OCI-LY1 (cell line): Measurements from ENCODE around the gene ADGRV1.

ENCODE experiments used
- H2AFZ ChIP-seq: fragments of 200-600 bp; sonication (generic), shearing (Covaris generic); 2 replicates; pipeline ENCODE4 v1.6.0; 2014; ENCODE audit warnings: antibody characterized with exemption, mild to moderate bottlenecking, low read length
- H3F3A ChIP-seq: fragments of 200-600 bp; sonication (generic), shearing (Covaris generic); 2 replicates; pipeline ENCODE4 v1.6.0; 2014; ENCODE audit warnings: mild to moderate bottlenecking, antibody characterized with exemption, low read length, moderate library complexity; ENCODE audit not compliant: insufficient read depth
- H3K27ac ChIP-seq: fragments of 200-600 bp; sonication (generic); 2 replicates; pipeline ENCODE4 v1.5.1; 2014; ENCODE audit warnings: low read length, mixed run types, mild to moderate bottlenecking, low read depth; ENCODE audit not compliant: poor library complexity, severe bottlenecking
- H3K27me3 ChIP-seq: fragments of 200-600 bp; sonication (generic); 2 replicates; pipeline ENCODE4 v1.6.0; 2014; ENCODE audit warnings: antibody characterized with exemption, mild to moderate bottlenecking, low read length, moderate library complexity; ENCODE audit not compliant: insufficient read depth
- H3K36me3 ChIP-seq: fragments of 200-600 bp; sonication (generic); 2 replicates; pipeline ENCODE4 v1.6.1; 2014; ENCODE audit warnings: mild to moderate bottlenecking, antibody characterized with exemption, low read length, moderate library complexity, mixed read lengths; ENCODE audit not compliant: insufficient read depth
- H3K4me1 ChIP-seq: fragments of 200-600 bp; sonication (generic); 2 replicates; pipeline ENCODE4 v1.5.1; 2014; ENCODE audit warnings: mild to moderate bottlenecking, low read length, moderate library complexity; ENCODE audit not compliant: insufficient read depth, severe bottlenecking
- H3K4me2 ChIP-seq: fragments of 200-600 bp; sonication (generic), shearing (Covaris generic); 2 replicates; pipeline ENCODE4 v1.6.1; 2014; ENCODE audit warnings: low read length
- H3K4me3 ChIP-seq: fragments of 200-600 bp; sonication (generic); 2 replicates; pipeline ENCODE4 v1.5.1; 2014; ENCODE audit warnings: low read length, low read depth, mild to moderate bottlenecking, mixed read lengths; ENCODE audit not compliant: poor library complexity, severe bottlenecking
- H3K79me2 ChIP-seq: fragments of 200-600 bp; shearing (Covaris generic); 2 replicates; pipeline ENCODE4 v1.6.1; 2016; ENCODE audit warnings: mixed run types, low read length, mixed read lengths; ENCODE audit not compliant: insufficient read depth
- H3K9ac ChIP-seq: fragments of 200-600 bp; sonication (generic), shearing (Covaris generic); 2 replicates; pipeline ENCODE4 v1.6.1; 2014; ENCODE audit warnings: mild to moderate bottlenecking, low read length, mixed read lengths
- H3K9me2 ChIP-seq: fragments of 200-600 bp; sonication (generic), shearing (Covaris generic); 2 replicates; pipeline ENCODE4 v1.6.1; 2014; ENCODE audit warnings: low read depth, mild to moderate bottlenecking, low read length, mixed read lengths
- H3K9me3 ChIP-seq: fragments of 200-600 bp; shearing (Covaris generic); 2 replicates; pipeline ENCODE4 v1.6.1; 2014; ENCODE audit warnings: low read length, mixed read lengths
- H4K20me1 ChIP-seq: fragments of 200-600 bp; sonication (generic), shearing (Covaris generic); 2 replicates; pipeline ENCODE4 v1.6.0; 2016; ENCODE audit warnings: mild to moderate bottlenecking, low read length; ENCODE audit not compliant: insufficient read depth
- EZH2 ChIP-seq: fragments of 200-600 bp; sonication (generic), shearing (Covaris generic); IDR thresholded peaks from 2 replicates; pipeline ENCODE4 v1.8.0; 2017; ENCODE audit warnings: borderline replicate concordance, mixed run types, mild to moderate bottlenecking, antibody characterized with exemption, low read length, moderate library complexity, mixed read lengths
- TF ChIP-seq, protein P1 (sequence below): fragments of 200-600 bp; sonication (generic), shearing (Covaris generic); IDR thresholded peaks from 2 replicates; pipeline ENCODE4 v1.5.1; 2017; ENCODE audit warnings: mild to moderate bottlenecking, antibody characterized with exemption, low read length, moderate library complexity, mixed read lengths

The ADGRV1 gene

DNA sequence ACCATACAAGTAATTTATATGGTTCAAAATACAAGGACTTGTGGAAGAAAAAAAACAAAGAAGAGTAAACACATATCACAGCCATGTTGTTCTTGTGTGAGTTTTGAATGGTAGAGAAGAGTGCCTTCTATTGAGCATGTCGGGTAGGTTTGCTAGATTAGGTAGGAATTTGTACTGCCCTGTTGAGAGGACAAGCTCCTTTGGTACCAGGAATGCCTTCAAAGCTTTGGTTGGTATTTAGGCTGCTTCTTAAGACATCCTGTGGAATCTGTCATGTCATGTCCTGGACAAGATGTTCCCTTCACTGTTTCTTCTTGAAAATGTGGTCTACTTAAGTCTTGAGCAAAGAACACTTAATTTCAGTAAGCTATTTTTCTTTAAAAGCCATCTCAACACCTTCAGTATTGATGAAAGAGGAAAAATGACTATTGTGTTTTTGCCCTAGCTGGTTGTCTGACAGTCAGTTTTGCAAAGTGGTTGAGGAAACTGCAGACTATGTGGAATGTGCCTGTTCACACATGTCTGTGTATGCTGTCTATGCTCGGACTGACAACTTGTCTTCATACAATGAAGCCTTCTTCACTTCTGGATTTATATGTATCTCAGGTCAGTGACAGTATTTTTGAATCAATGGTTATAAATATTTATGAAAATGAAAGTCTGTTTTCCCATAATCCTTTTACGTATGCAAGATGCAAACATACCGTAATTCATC lies 296.9 kb downstream of the ADGRV1 start:
- Histone ChIP-seq H2AFZ (no peak overlapping the region), H3K27ac (no peak overlapping the region), H3K9me2 (no peaks in the 10 kb centered on the region), H3K27me3 (no peaks in the 10 kb centered on the region), H3K4me2 (no peak overlapping the region), H3F3A (no peaks in the 10 kb centered on the region), H3K4me1 (no peaks in the 10 kb centered on the region), H4K20me1 (no peaks in the 10 kb centered on the region), H3K9ac (no peak overlapping the region), H3K4me3 (no peak overlapping the region), H3K36me3 (no peaks in the 10 kb centered on the region), H3K79me2 (no peaks in the 10 kb centered on the region), H3K9me3 (no peaks in the 10 kb centered on the region)
- TF ChIP-seq EZH2 = no peak
- TF ChIP-seq, protein P1, sequence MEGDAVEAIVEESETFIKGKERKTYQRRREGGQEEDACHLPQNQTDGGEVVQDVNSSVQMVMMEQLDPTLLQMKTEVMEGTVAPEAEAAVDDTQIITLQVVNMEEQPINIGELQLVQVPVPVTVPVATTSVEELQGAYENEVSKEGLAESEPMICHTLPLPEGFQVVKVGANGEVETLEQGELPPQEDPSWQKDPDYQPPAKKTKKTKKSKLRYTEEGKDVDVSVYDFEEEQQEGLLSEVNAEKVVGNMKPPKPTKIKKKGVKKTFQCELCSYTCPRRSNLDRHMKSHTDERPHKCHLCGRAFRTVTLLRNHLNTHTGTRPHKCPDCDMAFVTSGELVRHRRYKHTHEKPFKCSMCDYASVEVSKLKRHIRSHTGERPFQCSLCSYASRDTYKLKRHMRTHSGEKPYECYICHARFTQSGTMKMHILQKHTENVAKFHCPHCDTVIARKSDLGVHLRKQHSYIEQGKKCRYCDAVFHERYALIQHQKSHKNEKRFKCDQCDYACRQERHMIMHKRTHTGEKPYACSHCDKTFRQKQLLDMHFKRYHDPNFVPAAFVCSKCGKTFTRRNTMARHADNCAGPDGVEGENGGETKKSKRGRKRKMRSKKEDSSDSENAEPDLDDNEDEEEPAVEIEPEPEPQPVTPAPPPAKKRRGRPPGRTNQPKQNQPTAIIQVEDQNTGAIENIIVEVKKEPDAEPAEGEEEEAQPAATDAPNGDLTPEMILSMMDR = no peak

DNA sequence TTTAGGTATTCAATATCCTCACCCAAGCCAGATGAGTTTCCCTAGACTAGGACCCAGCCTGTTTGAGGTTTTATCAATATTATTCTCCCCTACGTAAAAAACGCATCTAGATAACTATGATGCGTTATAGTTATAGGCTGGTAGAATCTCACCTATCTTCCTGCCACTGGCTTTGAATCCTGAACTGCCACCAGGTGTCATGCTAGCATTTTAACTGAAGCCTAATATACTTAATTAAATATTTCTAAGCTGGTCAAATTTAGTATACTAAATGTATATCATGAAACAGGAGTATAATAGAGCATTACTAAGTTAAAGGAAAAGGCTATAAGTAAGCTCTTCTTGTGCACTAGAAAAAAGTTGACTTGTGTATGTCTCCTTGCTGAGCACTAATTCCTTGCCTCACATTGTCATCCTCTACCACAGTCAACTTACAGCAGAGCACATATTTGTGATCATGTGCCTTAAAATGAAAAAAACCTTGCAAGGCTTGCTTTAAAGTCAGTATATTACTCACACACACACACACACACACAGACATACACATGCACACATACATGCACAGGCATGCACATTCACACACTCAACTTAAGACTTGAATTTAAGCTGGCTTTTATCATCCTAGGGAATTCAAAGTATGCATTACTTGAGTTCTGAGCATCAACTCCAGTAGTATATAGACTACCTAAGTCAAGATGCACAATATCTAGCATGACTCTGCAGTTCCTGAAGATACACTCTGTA lies 303.4 kb downstream of the ADGRV1 start:
- Histone ChIP-seq H3K79me2 (no peaks in the 10 kb centered on the region), H3K27ac (no peak overlapping the region), H2AFZ (no peak overlapping the region)

DNA sequence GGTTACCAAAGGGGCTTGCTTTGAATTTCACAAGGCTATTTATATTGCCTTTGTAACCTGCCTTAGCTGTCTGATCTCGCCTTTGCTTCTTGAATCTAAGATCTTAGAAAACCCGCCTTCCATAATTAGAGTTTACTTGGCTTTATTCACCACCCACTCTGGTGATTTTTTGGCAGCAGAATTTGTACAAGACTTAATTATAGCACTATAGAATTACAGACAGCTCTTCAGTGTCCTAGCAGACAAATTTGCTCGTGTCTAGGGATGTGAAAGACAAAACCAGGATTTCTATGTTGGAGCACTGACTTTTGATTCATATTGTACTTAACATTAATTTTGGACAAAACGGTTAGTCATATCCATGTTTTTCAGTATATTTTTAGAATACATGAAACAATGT lies 306.6 kb downstream of the ADGRV1 start:
- Histone ChIP-seq H3K4me3 (no peak overlapping the region), H3K27me3 (no peaks in the 10 kb centered on the region), H3F3A (no peaks in the 10 kb centered on the region), H3K9me3 (no peaks in the 10 kb centered on the region), H4K20me1 (no peaks in the 10 kb centered on the region), H3K4me1 (no peaks in the 10 kb centered on the region), H2AFZ (no peak overlapping the region), H3K36me3 (no peaks in the 10 kb centered on the region), H3K4me2 (no peak overlapping the region), H3K9me2 (no peaks in the 10 kb centered on the region), H3K27ac (no peak overlapping the region), H3K9ac (no peak overlapping the region), H3K79me2 (no peaks in the 10 kb centered on the region)
- TF ChIP-seq, protein P1 = no peak
- TF ChIP-seq EZH2 = no peak

More for the DNA sequence above, 303.4 kb downstream of the ADGRV1 start:
- H3K36me3 ChIP-seq = no peaks in the 10 kb centered on the region
- no peaks in the 10 kb centered on the region for H3F3A ChIP-seq
- no peaks in the 10 kb centered on the region for H3K4me1 ChIP-seq
- no peak overlapping the region for H3K4me3 ChIP-seq
- no peaks in the 10 kb centered on the region for H3K9me2 ChIP-seq
- TF ChIP-seq EZH2 = no peak
- TF ChIP-seq, protein P1 = no peak
- no peak overlapping the region for H3K4me2 ChIP-seq
- no peaks in the 10 kb centered on the region for H4K20me1 ChIP-seq
- H3K27me3 ChIP-seq = no peaks in the 10 kb centered on the region
- H3K9me3 ChIP-seq = no peaks in the 10 kb centered on the region
- no peak overlapping the region for H3K9ac ChIP-seq
